Measurements from ENCODE around the gene XPR1. TPM values are rescaled to one million over a fixed set of nuclear protein-coding genes. Genes with fewer than 3 reads are reported as not detected.

The XPR1 gene
- total and polyA plus RNA-seq, 2 donors (not counting 3 experiments of a cell fraction or from before 2014, with no cell fraction given), result 23.9 to 26.7 TPM

DNA sequence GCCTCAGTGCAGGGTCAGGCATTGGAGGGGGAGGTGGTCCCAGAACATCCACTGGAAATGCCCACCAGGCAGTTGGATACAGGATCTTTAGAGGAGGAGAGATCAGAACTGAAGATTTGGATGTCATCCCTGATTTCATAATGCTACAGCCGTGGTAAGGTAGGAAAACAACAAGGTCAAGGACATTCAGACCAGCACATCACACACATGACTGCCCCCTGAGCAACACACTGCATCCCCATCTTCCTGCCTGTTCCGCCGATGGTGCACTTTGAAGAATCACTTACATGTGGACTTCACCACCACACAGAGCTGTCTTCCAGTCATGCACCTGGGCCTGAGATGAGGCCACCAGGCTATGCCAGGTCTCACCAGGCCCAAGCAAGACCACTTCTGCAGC is 297.6 kb downstream of the XPR1 start:
- dilution Hi-C loops (cut with MboI; ENCODE audit: extremely low pct_ligation_motif_present, low sequenced_read_pairs) (no loop called here), intact Hi-C loops (cut with micrococcal nuclease) (no loop called here)
- no peak for DNase-seq (ENCODE audit: low read depth, low spot score)
- no peaks in the 10 kb centered on the region for H3K9me1 ChIP-seq (replicated peaks; ENCODE audit: control insufficient read depth, extremely low read depth, insufficient read depth, low read length)
- no peaks in the 10 kb centered on the region for H3K27me3 ChIP-seq (ENCODE audit: control insufficient read depth in 2 of 2, insufficient read depth in 2 of 2, low read length in 2 of 2)
- no peak overlapping the region for H2AFZ ChIP-seq (ENCODE audit: low read depth, low read length)
- CTCF ChIA-PET, result no interaction called here
- no peaks in the 10 kb centered on the region for H4K20me1 ChIP-seq (replicated peaks; ENCODE audit: control insufficient read depth, extremely low read depth, insufficient read depth, low read length)
- no peaks in the 10 kb centered on the region for H3K79me2 ChIP-seq (ENCODE audit: control insufficient read depth, insufficient read depth, low read length)
- no peaks in the 10 kb centered on the region for H3K4me1 ChIP-seq (ENCODE audit: control insufficient read depth, extremely low read depth, insufficient read depth, low read length)
- no peak overlapping the region for H3K27ac ChIP-seq (ENCODE audit: insufficient read depth, low read depth, low read length)
- BruUV-seq (replicated peaks), result no TSS peak
- POLR2A ChIA-PET, result no interaction called here
- H3K4me3 ChIP-seq (replicated peaks in 1 of 3; ENCODE audit: insufficient read depth in 1 of 3, low read depth in 1 of 3, low read length in 3 of 3), result no peak overlapping the region
- H3K4me2 ChIP-seq (ENCODE audit: insufficient read depth, low read length), result no peak overlapping the region
- TF ChIP-seq POLR2AphosphoS5 (IDR thresholded peaks at IDR 0.05; ENCODE audit: insufficient read depth, low read depth, low read length) (no peak), FOS (IDR thresholded peaks at IDR 0.05; ENCODE audit: borderline replicate concordance, insufficient read depth, low read length) (no peak), GATA2 (IDR thresholded peaks at IDR 0.05; ENCODE audit: insufficient read depth, insufficient read length, low read depth, low read length) (no peak), MYC (IDR thresholded peaks at IDR 0.05; ENCODE audit: low read depth, low read length) (no peak), JUN (IDR thresholded peaks at IDR 0.05; ENCODE audit: borderline replicate concordance, insufficient read depth, insufficient read length, low read depth) (no peak), EZH2 (IDR thresholded peaks at IDR 0.05; ENCODE audit: borderline replicate concordance, low read depth, low read length, severe bottlenecking) (no peak), POLR2A (IDR thresholded peaks at IDR 0.05; ENCODE audit: low read depth, low read length) (no peak)
- TF ChIP-seq, protein P1, sequence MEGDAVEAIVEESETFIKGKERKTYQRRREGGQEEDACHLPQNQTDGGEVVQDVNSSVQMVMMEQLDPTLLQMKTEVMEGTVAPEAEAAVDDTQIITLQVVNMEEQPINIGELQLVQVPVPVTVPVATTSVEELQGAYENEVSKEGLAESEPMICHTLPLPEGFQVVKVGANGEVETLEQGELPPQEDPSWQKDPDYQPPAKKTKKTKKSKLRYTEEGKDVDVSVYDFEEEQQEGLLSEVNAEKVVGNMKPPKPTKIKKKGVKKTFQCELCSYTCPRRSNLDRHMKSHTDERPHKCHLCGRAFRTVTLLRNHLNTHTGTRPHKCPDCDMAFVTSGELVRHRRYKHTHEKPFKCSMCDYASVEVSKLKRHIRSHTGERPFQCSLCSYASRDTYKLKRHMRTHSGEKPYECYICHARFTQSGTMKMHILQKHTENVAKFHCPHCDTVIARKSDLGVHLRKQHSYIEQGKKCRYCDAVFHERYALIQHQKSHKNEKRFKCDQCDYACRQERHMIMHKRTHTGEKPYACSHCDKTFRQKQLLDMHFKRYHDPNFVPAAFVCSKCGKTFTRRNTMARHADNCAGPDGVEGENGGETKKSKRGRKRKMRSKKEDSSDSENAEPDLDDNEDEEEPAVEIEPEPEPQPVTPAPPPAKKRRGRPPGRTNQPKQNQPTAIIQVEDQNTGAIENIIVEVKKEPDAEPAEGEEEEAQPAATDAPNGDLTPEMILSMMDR (IDR thresholded peaks at IDR 0.05; ENCODE audit: extremely low read depth in 1 of 2, insufficient read depth in 1 of 2, low read depth in 1 of 2, low read length in 2 of 2), result no peak
- TF ChIP-seq, protein P2, sequence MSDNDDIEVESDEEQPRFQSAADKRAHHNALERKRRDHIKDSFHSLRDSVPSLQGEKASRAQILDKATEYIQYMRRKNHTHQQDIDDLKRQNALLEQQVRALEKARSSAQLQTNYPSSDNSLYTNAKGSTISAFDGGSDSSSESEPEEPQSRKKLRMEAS (IDR thresholded peaks at IDR 0.05; ENCODE audit: insufficient read depth, insufficient read length), result no peak
- no peak overlapping the region for H3K9ac ChIP-seq (replicated peaks; ENCODE audit: extremely low read depth, insufficient read depth, low read length)
- no peaks in the 10 kb centered on the region for H3K36me3 ChIP-seq (ENCODE audit: control insufficient read depth in 2 of 2, extremely low read depth in 1 of 2, insufficient read depth in 2 of 2, low read length in 2 of 2)
- no peak for FAIRE-seq
- H3K9me3 ChIP-seq (replicated peaks; ENCODE audit: control insufficient read depth, insufficient read depth, low read length), result no peaks in the 10 kb centered on the region

Data from endothelial cell of umbilical vein (primary cell).